CD4-positive, alpha-beta T cell treated with Interleukin-17A for 1 hour (primary cell): Measurements from ENCODE around the gene MYH15.

ENCODE experiments used
- DNase-seq: peaks from one replicate; pipeline ENCODE4 v3.0.0-alpha.2; 2020

The MYH15 gene

GRCh38 chr3:108510496-108510895 lies at the start of gene MYH15:
MYH15 (minus strand) TSS chr3:108510596; CDS start chr3:108510530, 66 bp downstream.
- no peak for DNase-seq

- DNase-seq = no peak
Measured at GRCh38 chr3:108555966-108556581, 45.7 kb upstream of the MYH15 start.

GRCh38 chr3:108554913-108555571 lies 44.6 kb upstream of the MYH15 start:
- no peak for DNase-seq

- DNase-seq = no peak
Measured at GRCh38 chr3:108554229-108554628, 43.8 kb upstream of the MYH15 start.

GRCh38 chr3:108552267-108553159 lies 42.1 kb upstream of the MYH15 start:
- DNase-seq = peak; percentile 63

GRCh38 chr3:108548886-108549285 lies 38.5 kb upstream of the MYH15 start:
- no peak for DNase-seq

- DNase-seq = no peak
Measured at GRCh38 chr3:108548304-108548703, 37.9 kb upstream of the MYH15 start.

GRCh38 chr3:108546692-108547091 lies 36.3 kb upstream of the MYH15 start:
- DNase-seq = no peak

- peak; percentile 20 for DNase-seq
Measured at GRCh38 chr3:108546247-108546646, 35.9 kb upstream of the MYH15 start.

GRCh38 chr3:108538083-108538482 lies 27.7 kb upstream of the MYH15 start:
- no peak for DNase-seq

- no peak for DNase-seq
Measured at GRCh38 chr3:108528459-108529252, 18.3 kb upstream of the MYH15 start.

- no peak for DNase-seq
Measured at GRCh38 chr3:108527817-108528216, 17.4 kb upstream of the MYH15 start.

GRCh38 chr3:108527109-108527508 lies 16.7 kb upstream of the MYH15 start:
- no peak for DNase-seq

GRCh38 chr3:108525971-108526370 lies 15.6 kb upstream of the MYH15 start:
- DNase-seq = no peak

GRCh38 chr3:108525256-108525655 lies 14.9 kb upstream of the MYH15 start:
- no peak for DNase-seq

GRCh38 chr3:108524537-108524936 lies 14.1 kb upstream of the MYH15 start:
- no peak for DNase-seq

GRCh38 chr3:108518895-108519294 lies 8.5 kb upstream of the MYH15 start:
- DNase-seq = no peak

- DNase-seq = no peak
Measured at GRCh38 chr3:108516881-108517280, 6.5 kb upstream of the MYH15 start.

- DNase-seq = no peak
Measured at GRCh38 chr3:108513961-108514360, 3.6 kb upstream of the MYH15 start.

GRCh38 chr3:108512671-108513070 lies 2.3 kb upstream of the MYH15 start:
- DNase-seq = no peak

- no peak for DNase-seq
Measured at GRCh38 chr3:108511490-108511889, 1.1 kb upstream of the MYH15 start.

- no peak for DNase-seq
Measured at GRCh38 chr3:108511055-108511454, 659 bp upstream of the MYH15 start.

- no peak for DNase-seq
Measured at GRCh38 chr3:108509871-108510270, 525 bp downstream of the MYH15 start.
